Gastroesophageal sphincter (tissue), 3 donors: Measurements from ENCODE around the gene ITGAL.
"Not testable (repeated sequence)": the region's sequence is repeated elsewhere in the genome, so short reads cannot be mapped to it uniquely, and the experiment has no call there.

Experiments
- CTCF ChIP-seq, 4 experiments: fragments of 200-600 bp in 2 of 4; fragments of 450-650 bp in 2 of 4; sonication (generic) in 1 of 4; IDR thresholded peaks; one replicate each; pipeline ENCODE4 v1.5.1; 2017 to 2019; ENCODE audit warnings: antibody characterized with exemption in 4 of 4, mild to moderate bottlenecking in 2 of 4, moderate library complexity in 2 of 4
- EP300 ChIP-seq: sonication (generic); formaldehyde crosslinking; IDR thresholded peaks from one replicate; pipeline ENCODE4 v1.6.1; 2017; ENCODE audit warnings: antibody characterized with exemption, mild to moderate bottlenecking
- POLR2A ChIP-seq, 2 donors: fragments of 450-650 bp; IDR thresholded peaks; one replicate each; pipeline ENCODE4 v1.6.1; 2017; ENCODE audit warnings: antibody characterized with exemption in 2 of 2, mild to moderate bottlenecking in 2 of 2, moderate library complexity in 1 of 2

- TF ChIP-seq POLR2A (IDR thresholded peaks at IDR 0.05); CTCF (IDR thresholded peaks at IDR 0.05); EP300: not testable (repeated sequence)
Measured at GRCh38 chr16:30539986-30540526, 67.5 kb downstream of the ITGAL start.
